ENCODE data around the gene PPFIA2.
A peak's percentile ranks its signal among the peaks of the same experiment; 100 is the strongest.

PPFIA2 gene

GRCh38 chr12:81759190-81760051, at the start of gene PPFIA2:
Gene PPFIA2, minus strand, starts transcription at chr12:81759350.
- DNase-seq, result peak; percentile 18

DNA sequence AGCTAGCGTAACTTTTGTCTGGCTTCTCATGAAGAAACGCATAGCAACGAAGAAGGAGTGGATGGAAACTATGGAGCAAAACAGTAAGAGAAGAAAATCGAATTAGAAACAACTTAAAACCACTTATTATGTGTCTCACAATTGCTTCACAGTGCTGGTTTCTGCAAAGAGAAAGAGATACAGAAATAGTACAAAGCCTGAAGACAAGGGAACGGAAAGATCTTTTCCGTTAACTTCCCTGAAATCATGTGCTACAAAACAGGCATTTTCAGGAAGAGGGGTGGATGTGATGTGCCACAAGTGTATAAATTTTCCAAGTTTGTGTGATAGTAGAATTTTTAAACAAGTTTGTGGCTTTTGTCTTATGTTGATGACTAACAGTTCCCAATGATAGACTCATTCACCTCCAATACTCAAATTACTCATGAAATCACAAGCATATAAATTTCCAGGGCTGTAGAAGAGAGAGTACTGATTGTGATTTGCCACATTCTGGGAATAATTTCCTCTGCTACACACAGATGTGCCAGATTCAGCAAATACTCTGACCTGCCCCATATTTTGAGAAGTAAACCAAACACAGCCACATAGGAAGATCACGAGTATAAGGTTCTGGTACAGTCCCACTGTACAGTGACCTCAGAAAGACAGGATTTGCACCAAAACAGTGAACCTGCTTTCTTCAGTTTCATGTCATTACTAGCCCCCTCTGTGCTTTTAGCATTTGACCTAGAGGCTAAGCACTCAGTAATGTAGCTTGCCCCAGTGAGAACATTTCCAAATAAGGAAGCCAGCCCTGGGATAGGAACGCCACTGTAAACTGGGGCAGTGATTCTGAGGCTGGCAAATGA, 41.4 kb upstream of the PPFIA2 start:
- no peak for DNase-seq

GRCh38 chr12:81798294-81798693, 39.1 kb upstream of the PPFIA2 start:
- no peak for DNase-seq

GRCh38 chr12:81797100-81797499, 38.0 kb upstream of the PPFIA2 start:
- DNase-seq, result no peak

DNA sequence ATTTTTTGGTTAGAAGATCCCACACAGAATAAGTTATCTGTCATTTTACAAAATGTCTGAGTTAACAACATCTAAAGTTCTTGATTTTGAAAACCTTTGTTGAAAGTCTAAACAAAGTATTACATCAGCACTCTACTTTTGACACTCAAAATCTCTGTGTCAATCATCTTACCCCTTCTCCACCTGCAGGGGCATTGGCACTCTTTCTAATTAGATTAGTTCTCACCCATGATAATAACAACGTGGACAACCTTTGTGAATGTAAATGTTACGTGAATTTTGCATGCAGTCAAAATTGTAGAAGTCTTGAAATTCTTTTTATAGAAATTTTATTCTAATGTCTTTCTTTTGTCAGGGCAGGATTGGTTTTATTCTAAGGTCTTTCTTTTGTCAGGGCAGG, 33.5 kb upstream of the PPFIA2 start:
- DNase-seq, result no peak

GRCh38 chr12:81779216-81779615, 20.1 kb upstream of the PPFIA2 start:
- DNase-seq, result no peak

- no peak for DNase-seq
Measured at GRCh38 chr12:81778719-81779118, 19.6 kb upstream of the PPFIA2 start.

DNA sequence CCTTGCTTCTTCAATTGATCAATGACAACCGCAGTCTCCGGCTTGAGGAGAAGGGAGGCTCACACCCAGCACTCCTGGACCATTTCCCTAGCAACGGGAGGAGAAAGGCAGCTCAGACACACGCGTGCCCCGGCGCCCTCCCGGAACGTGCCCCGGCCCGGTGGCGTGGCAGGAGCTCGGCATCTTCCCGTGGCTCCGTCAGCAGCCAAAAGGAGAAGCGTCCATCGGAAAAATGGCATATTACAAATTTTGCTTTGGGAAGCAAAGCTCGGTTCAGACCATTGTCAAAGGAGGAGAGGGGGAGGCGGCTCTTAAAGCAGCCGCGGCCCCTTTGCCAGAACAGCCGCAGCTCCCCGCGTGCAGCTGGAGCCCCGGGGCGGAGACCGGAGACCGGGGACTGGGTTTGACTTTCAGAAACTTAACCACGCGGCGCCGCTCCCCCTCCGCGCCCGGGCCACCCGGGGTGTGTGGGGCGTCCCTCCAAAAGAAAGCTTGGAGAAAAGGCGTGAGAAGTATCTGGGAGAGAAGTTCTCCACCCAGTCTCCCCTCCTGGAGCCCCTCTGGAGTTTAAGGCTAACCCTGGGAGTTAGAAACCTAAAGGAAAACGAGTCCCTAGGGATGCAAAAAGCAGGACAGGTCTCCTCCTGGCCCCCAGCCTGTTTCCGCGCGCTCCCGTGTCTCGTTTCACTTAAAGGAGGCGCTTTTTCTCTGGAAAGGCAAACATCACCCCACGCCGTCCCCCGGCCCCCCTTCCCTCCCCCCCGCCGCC, 545 bp downstream of the PPFIA2 start:
- DNase-seq, result peak; percentile 21

GRCh38 chr12:81757731-81758365, 1.3 kb downstream of the PPFIA2 start:
- DNase-seq, result no peak

- no peak for DNase-seq
Measured at GRCh38 chr12:81729781-81730180, 29.4 kb downstream of the PPFIA2 start.

DNA sequence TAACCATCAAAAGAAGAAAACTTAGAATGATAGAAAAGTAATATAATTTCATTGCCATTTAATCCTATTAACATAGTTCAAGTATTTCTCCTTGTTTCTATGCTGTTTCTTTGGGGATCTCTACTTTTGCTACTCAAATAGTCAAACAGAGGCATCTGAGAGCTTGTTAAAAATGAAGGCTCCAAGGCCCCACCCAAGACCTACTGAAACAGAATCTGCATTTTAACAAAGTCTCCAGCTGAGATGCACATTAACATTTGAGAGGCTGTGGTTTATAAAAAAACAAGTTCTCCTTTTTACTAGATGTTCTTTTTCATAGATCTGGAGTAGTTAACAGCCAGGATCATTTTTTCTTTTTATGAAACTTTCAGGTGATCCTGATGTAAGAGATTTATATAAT, 31.8 kb downstream of the PPFIA2 start:
- no peak for DNase-seq

DNA sequence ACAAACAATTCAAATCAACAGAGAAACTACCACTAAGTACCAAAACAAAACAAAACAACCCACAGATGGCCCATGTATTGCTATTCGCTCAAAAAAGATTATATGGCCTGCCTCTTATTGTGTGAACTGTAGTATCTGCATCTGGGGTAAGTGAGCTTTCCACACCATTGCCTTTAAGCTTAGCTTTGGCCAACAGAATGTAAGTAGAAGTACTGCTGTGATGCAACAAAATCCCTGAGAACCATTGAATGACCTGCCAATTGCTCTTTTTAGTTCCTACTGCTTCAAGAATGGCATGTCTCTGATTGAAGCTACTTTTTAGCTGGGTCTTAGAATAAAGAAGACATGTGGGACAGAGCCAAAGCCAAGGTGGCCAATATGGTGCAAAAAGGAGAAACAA, 32.5 kb downstream of the PPFIA2 start:
- DNase-seq, result no peak

- DNase-seq, result no peak
Measured at GRCh38 chr12:81723361-81723760, 35.8 kb downstream of the PPFIA2 start.

- no peak for DNase-seq
Measured at GRCh38 chr12:81722004-81722403, 37.1 kb downstream of the PPFIA2 start.

- no peak for DNase-seq
Measured at GRCh38 chr12:81718616-81719015, 40.5 kb downstream of the PPFIA2 start.

GRCh38 chr12:81712536-81712935, 46.6 kb downstream of the PPFIA2 start:
- no peak for DNase-seq

DNA sequence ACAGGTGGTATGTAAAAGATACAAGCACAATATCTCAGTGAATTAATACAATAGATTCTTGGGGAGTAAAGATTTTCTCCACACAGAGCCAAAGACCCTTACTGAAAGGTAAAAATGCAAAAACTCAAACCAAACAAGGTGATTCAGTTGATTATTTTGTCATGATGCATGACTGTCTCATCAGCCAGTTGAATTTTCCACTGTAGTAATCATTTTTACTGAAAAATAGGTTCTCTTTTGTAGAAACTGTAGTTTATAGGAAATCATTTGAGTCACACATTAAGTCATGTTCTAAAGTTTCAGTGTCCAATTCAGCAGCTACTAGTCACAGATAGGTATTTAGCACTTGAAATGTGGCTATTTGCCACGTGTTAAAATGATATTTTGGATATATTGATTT, 53.6 kb downstream of the PPFIA2 start:
- DNase-seq, result no peak

DNA sequence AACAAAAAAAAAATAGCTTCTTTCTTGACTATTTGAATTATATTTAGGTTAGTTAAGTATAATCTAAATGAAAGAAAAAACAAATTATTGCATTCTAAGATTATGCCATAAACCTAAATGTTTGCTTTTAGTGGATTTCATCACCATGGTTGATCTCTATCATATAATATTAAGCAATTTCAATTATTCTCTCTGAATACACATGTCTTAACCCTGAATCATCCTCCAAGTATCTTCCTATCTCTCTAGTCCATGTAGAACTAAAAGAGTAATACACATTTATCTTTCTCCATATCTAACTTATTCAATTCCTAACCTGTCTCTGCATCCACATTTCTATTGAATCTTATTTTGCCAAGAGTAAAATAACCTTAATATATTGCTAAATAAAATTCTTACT, 59.6 kb downstream of the PPFIA2 start:
- no peak for DNase-seq

DNA sequence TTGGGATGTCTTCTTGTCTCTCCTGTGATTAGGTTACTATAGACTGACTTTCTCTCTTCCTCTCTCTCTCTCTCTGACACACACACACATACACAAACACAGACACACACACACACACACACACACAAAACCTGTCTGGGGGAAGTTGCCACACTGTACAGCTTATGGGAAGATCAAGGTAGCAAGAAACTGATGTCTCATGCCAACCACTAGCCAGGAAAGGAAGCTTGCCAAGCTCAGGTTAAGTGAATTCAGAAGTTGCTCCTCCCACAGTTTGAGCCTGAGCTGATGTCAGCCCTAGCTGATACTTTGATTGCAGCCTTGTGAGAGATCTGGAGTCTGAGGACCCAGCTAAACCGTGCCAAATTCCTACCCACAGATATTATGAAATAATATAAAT, 67.1 kb downstream of the PPFIA2 start:
- DNase-seq, result no peak

DNA sequence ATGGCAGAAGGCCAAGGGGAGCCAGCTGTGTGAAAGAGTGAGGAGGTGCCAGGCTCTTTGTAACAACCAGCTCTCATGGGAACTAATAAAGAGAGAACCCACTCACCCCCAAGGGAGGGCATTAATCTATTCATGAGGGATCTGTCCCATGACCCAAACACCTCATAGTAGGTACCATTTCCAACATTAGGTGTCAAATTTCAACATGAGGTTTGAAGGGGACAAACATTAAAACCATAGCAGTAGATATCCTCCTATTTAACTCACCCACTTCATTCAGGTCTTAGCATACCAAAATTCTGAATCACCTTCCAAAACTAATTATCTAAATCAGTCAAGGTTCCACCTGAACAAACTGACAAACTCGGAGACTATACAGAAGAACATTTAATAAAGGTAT, 75.3 kb downstream of the PPFIA2 start:
- DNase-seq, result no peak

GRCh38 chr12:81679614-81680013, 79.5 kb downstream of the PPFIA2 start:
- DNase-seq, result no peak

- no peak for DNase-seq
Measured at GRCh38 chr12:81670759-81671158, 88.4 kb downstream of the PPFIA2 start.

DNA sequence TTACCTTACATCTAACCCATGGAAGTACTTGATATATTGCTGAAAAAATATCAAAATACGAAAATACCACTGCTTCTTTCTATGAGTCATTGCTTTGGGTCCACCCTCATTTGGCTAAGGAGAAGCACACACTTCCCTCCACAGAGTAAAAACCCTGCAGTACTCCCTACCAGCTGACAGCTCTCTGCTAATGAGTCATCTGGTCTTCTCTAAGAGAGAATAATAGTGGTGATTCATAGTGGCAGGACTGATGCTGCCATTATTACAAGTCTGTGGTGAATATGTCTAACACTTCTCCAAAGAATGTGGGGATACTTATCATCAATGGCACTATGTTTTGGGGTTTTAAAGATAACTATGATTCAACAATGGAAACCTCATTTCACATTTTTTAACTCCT, 90.7 kb downstream of the PPFIA2 start:
- no peak for DNase-seq
